Measurements from ENCODE around the gene RBMS3. TPM values are rescaled to one million over a fixed set of nuclear protein-coding genes. Genes with fewer than 3 reads are reported as not detected.

Gene RBMS3
- total RNA-seq, 1 experiment from 2014 or later, result 7.4 TPM

DNA sequence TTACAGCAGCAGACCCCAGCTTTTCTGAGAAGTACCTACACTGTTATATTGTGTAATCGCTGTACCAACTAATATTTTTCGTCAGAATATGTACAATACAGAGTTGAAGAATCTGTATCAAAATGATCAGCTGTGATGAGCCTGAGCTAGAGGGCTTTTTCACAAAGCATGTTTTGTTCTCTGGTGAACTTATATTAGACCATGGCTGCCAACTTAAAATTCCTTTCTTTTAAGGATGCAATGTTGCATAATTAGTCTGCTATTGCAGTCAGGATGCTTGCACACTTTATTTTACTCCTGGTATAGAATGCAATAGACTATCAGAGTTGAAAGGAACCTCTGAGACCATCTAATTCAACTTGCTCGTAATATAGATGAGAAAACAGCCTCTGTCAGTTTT, 127.8 kb downstream of the RBMS3 start:
- no peak overlapping the region for H3K27ac Mint-ChIP-seq (ENCODE audit: unreplicated experiment)
- Histone ChIP-seq H3K27me3 (replicated peaks; ENCODE audit: control insufficient read depth, insufficient read depth, low read length) (no peaks in the 10 kb centered on the region), H3K36me3 (ENCODE audit: control insufficient read depth, insufficient read depth, low read length) (no peaks in the 10 kb centered on the region), H3K9me3 (no peaks in the 10 kb centered on the region), H3K4me3 (ENCODE audit: low read depth, low read length) (no peak overlapping the region), H3K4me1 (no peaks in the 10 kb centered on the region)
- TF ChIP-seq, protein P1, sequence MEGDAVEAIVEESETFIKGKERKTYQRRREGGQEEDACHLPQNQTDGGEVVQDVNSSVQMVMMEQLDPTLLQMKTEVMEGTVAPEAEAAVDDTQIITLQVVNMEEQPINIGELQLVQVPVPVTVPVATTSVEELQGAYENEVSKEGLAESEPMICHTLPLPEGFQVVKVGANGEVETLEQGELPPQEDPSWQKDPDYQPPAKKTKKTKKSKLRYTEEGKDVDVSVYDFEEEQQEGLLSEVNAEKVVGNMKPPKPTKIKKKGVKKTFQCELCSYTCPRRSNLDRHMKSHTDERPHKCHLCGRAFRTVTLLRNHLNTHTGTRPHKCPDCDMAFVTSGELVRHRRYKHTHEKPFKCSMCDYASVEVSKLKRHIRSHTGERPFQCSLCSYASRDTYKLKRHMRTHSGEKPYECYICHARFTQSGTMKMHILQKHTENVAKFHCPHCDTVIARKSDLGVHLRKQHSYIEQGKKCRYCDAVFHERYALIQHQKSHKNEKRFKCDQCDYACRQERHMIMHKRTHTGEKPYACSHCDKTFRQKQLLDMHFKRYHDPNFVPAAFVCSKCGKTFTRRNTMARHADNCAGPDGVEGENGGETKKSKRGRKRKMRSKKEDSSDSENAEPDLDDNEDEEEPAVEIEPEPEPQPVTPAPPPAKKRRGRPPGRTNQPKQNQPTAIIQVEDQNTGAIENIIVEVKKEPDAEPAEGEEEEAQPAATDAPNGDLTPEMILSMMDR (IDR thresholded peaks at IDR 0.05; ENCODE audit: insufficient read depth in 1 of 2, low read depth in 1 of 2, low read length in 1 of 2, severe bottlenecking in 1 of 2, unreplicated experiment in 1 of 2), result no peak
- no peak for DNase-seq
- H3K4me1 Mint-ChIP-seq (ENCODE audit: low read depth, unreplicated experiment), result no peaks in the 10 kb centered on the region
- H3K36me3 Mint-ChIP-seq (ENCODE audit: insufficient read depth, unreplicated experiment), result no peaks in the 10 kb centered on the region
- no peaks in the 10 kb centered on the region for H3K9me3 Mint-ChIP-seq (ENCODE audit: unreplicated experiment)
- H3K4me3 Mint-ChIP-seq (ENCODE audit: unreplicated experiment), result no peak overlapping the region
- CTCF ChIA-PET, result no interaction called here
- no TSS peak for BruUV-seq (replicated peaks)
- POLR2A ChIA-PET, result no interaction called here
- H3K27me3 Mint-ChIP-seq (ENCODE audit: insufficient read depth, unreplicated experiment), result no peaks in the 10 kb centered on the region
- intact Hi-C loops (cut with micrococcal nuclease; ENCODE audit: unreplicated experiment), result no loop called here

DNA sequence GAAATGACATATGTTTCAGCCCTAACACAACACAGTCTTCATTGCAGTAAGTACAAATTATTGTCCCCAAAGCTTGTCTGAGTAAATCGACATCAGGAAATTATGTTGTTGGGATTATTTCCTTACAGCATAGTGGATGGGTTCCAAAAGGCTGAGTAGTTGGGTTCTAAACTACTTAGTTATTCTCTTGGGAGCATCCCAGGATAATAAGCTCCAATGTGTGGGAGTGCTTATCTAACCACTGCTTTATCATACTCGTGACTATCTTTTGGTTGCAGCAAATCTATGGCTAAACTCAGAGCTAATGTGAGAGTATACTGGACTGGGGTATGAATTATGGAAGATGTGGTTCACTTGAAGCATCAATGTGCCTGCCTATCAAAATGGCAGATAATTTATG, 128.5 kb downstream of the RBMS3 start:
- POLR2A ChIA-PET, result no interaction called here

DNA sequence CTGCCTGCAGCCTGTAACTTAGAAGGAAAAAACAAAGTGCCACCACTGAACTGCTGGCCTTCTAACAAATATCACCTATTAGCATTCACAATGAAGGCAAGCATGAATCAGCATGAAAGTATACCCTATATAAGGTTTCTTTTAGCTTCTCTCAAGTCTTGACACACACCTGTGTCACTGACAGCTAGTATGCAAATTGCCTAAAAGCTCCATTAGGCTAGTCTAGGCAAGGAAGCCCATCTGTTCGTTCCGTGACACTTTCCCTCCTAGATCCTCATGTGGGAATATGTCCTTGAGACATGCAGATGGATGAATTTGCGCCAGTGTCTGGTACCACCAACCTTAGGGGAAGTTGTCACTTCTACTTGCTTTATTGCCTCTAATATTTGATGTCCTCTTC, 129.3 kb downstream of the RBMS3 start:
- BruUV-seq (replicated peaks), result no TSS peak
- Histone ChIP-seq H3K36me3 (ENCODE audit: control insufficient read depth, insufficient read depth, low read length) (no peaks in the 10 kb centered on the region), H3K9me3 (no peaks in the 10 kb centered on the region), H3K27me3 (replicated peaks; ENCODE audit: control insufficient read depth, insufficient read depth, low read length) (no peaks in the 10 kb centered on the region), H3K4me1 (no peaks in the 10 kb centered on the region), H3K4me3 (ENCODE audit: low read depth, low read length) (no peak overlapping the region)
- Mint-ChIP-seq H3K4me3 (ENCODE audit: unreplicated experiment) (no peak overlapping the region), H3K27me3 (ENCODE audit: insufficient read depth, unreplicated experiment) (no peaks in the 10 kb centered on the region), H3K9me3 (ENCODE audit: unreplicated experiment) (no peaks in the 10 kb centered on the region), H3K4me1 (ENCODE audit: low read depth, unreplicated experiment) (no peaks in the 10 kb centered on the region), H3K36me3 (ENCODE audit: insufficient read depth, unreplicated experiment) (no peaks in the 10 kb centered on the region), H3K27ac (ENCODE audit: unreplicated experiment) (no peak overlapping the region)
- ChIA-PET CTCF (no interaction called here), POLR2A (no interaction called here)
- DNase-seq, result no peak
- TF ChIP-seq, protein P1 (IDR thresholded peaks at IDR 0.05; ENCODE audit: insufficient read depth in 1 of 2, low read depth in 1 of 2, low read length in 1 of 2, severe bottlenecking in 1 of 2, unreplicated experiment in 1 of 2), result no peak
- intact Hi-C loops (cut with micrococcal nuclease; ENCODE audit: unreplicated experiment), result no loop called here

More for the DNA sequence above, 128.5 kb downstream of the RBMS3 start:
- CTCF ChIA-PET, result no interaction called here
- no peaks in the 10 kb centered on the region for H3K4me1 ChIP-seq
- no peak overlapping the region for H3K27ac Mint-ChIP-seq (ENCODE audit: unreplicated experiment)
- no peaks in the 10 kb centered on the region for H3K4me1 Mint-ChIP-seq (ENCODE audit: low read depth, unreplicated experiment)
- H3K4me3 ChIP-seq (ENCODE audit: low read depth, low read length), result no peak overlapping the region
- no peaks in the 10 kb centered on the region for H3K9me3 ChIP-seq
- TF ChIP-seq, protein P1 (IDR thresholded peaks at IDR 0.05; ENCODE audit: insufficient read depth in 1 of 2, low read depth in 1 of 2, low read length in 1 of 2, severe bottlenecking in 1 of 2, unreplicated experiment in 1 of 2), result no peak
- no peaks in the 10 kb centered on the region for H3K27me3 Mint-ChIP-seq (ENCODE audit: insufficient read depth, unreplicated experiment)
- H3K36me3 ChIP-seq (ENCODE audit: control insufficient read depth, insufficient read depth, low read length), result no peaks in the 10 kb centered on the region
- DNase-seq, result no peak
- no peaks in the 10 kb centered on the region for H3K27me3 ChIP-seq (replicated peaks; ENCODE audit: control insufficient read depth, insufficient read depth, low read length)
- H3K9me3 Mint-ChIP-seq (ENCODE audit: unreplicated experiment), result no peaks in the 10 kb centered on the region
- no TSS peak for BruUV-seq (replicated peaks)
- H3K4me3 Mint-ChIP-seq (ENCODE audit: unreplicated experiment), result no peak overlapping the region
- intact Hi-C loops (cut with micrococcal nuclease; ENCODE audit: unreplicated experiment), result no loop called here
- no peaks in the 10 kb centered on the region for H3K36me3 Mint-ChIP-seq (ENCODE audit: insufficient read depth, unreplicated experiment)

Data from Caco-2 (cell line).